ENCODE measurements around the gene SLC35C1.

DNA sequence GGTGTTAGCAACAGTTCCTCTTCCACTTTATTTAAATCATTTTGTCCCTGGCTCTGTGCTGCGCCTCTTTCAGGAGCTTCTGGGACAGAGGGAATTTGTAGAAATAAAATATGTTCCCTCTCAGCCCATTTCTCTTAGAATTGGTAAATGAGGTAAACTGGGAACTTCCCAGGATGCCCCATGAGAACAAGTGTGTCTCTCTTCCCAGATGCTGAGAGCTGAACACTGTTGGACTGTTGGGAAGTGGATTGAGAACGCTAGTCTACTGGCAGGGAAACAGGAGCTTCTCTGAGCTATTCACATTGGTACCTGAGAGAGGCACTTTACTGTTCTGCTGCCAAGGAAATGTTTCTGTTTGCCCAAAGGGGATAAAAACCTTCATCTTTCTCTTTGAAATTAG, 46.3 kb downstream of the SLC35C1 start:
- TF ChIP-seq, protein P1, sequence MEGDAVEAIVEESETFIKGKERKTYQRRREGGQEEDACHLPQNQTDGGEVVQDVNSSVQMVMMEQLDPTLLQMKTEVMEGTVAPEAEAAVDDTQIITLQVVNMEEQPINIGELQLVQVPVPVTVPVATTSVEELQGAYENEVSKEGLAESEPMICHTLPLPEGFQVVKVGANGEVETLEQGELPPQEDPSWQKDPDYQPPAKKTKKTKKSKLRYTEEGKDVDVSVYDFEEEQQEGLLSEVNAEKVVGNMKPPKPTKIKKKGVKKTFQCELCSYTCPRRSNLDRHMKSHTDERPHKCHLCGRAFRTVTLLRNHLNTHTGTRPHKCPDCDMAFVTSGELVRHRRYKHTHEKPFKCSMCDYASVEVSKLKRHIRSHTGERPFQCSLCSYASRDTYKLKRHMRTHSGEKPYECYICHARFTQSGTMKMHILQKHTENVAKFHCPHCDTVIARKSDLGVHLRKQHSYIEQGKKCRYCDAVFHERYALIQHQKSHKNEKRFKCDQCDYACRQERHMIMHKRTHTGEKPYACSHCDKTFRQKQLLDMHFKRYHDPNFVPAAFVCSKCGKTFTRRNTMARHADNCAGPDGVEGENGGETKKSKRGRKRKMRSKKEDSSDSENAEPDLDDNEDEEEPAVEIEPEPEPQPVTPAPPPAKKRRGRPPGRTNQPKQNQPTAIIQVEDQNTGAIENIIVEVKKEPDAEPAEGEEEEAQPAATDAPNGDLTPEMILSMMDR (IDR thresholded peaks at IDR 0.05): no peak
- no peak for TF ChIP-seq POLR2A (IDR thresholded peaks at IDR 0.05)

Data from uterus (tissue), 2 donors.